GM10847 (cell line): Measurements from ENCODE around the gene DGKQ.

Experiments used
- POLR2A ChIP-seq: IDR thresholded peaks from 2 replicates; pipeline ENCODE4 v1.6.1; 2011; ENCODE audit not compliant: insufficient read length; ENCODE audit errors: extremely low read depth

Gene DGKQ

GRCh38 chr4:973431-974397 lies at the start of gene DGKQ:
Gene DGKQ, minus strand, starts transcription at chr4:973569. Its CDS starts 87 bp downstream, at chr4:973482.
- TF ChIP-seq POLR2A, result peak; percentile 39

DNA sequence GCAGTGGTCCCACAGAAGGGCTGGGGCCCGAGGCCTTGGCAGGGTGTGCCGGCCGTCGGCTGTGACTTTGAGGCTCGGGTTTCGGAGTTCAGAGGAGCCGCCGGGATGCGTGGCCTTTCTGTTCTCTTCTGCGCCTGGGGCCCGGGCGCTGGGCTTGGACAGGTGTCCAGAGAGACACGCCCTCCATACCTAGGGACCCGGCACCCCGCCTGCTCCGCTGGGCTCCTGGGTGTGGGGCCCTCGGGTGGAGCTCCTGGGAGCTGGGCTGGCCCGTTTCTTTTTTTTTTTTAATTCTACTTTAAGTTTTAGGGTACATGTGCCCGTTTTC lies 49.3 kb upstream of the DGKQ start:
- no peak for TF ChIP-seq POLR2A

GRCh38 chr4:1022051-1022738 lies 48.8 kb upstream of the DGKQ start:
- TF ChIP-seq POLR2A, result no peak

GRCh38 chr4:1021386-1022050 lies 48.1 kb upstream of the DGKQ start:
- TF ChIP-seq POLR2A, result no peak

GRCh38 chr4:1019729-1020470 lies 46.5 kb upstream of the DGKQ start:
- TF ChIP-seq POLR2A, result no peak

DNA sequence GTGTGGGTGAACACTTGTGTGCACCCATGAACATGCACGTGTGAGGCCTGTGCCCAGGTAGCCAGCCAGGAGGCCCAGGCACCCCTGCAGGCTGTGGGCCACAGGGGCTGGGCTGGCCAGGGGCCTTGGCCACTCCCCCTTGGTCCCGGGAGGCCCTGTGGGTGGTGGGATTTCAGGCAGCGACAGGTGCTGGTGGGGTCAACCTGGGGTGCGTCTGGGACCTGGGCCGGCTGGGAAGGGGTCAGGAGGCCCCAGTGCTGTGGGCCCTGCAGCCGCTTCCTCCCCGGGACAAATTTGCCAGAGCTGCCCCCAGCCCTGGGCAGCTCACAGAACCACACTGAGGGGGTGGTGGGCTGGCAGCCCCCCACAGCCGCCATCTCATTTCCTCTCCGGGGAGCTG lies 46.0 kb upstream of the DGKQ start:
- TF ChIP-seq POLR2A, result no peak

DNA sequence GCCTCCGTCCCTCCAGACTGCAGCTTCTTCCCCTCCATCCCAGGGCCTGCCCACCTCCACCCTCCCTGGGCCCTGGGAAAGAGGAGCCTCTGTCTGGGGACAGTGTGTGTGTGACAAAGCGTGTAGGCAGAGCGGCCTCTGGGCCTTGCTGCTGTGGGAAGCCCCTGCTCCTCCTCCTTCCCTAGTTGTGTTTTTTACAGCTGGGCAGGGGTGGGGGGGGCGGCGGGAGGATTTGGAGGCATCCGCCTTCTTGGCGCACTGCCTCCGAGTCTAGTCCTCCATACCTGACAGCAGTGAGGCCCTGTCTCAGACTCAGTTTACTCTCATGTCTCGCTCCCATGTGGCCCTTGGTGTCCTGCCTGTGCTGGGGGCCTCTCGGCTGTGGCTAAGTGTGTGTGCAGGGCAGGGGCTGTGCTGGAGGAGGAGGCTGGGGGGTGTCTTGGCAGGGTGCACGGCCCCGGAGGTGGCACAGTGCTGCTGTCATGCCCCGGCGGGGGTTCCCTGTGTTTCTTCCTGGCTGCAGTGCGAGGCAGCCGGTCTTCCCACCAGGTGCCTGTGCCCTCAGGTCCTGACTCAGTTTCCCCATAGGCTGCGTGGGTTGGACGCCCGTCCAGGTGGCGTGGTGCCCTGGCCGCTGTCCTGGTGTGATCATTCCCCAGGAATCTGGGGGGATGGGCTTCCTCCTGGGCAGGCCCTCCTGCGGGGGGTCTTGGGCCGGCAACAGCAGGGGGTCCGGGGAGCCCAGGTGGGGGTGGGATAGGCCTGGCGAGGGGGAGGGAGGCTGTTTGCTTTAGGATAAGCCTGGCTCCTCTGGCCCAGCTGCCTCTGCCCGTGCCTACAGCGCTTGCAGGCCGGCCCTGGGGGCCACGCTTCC lies 45.0 kb upstream of the DGKQ start:
- no peak for TF ChIP-seq POLR2A

GRCh38 chr4:1017706-1018105 lies 44.3 kb upstream of the DGKQ start:
- no peak for TF ChIP-seq POLR2A

GRCh38 chr4:1017211-1017610 lies 43.8 kb upstream of the DGKQ start:
- TF ChIP-seq POLR2A, result no peak

DNA sequence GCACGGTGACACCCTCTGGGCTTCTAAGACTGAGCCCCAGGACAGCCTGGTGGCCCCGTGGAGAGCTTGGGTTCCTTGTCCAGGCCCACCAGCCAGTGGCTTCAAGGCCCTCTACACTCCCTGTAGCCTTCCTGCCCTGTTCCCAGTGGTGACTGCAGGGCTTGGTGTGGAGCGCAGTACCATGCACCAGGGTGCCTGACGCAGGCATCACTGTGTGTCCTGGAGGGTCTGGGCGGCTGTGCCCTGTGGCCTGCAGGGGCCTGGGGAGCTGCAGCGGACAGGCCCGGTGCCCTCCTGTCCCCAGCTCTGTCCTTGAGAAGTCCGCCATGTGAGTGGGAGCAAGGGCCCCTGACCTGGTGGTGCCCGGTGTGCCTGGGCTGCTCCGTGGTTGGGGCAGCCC lies 42.4 kb upstream of the DGKQ start:
- TF ChIP-seq POLR2A, result no peak

GRCh38 chr4:1015179-1015578 lies 41.8 kb upstream of the DGKQ start:
- TF ChIP-seq POLR2A, result no peak

DNA sequence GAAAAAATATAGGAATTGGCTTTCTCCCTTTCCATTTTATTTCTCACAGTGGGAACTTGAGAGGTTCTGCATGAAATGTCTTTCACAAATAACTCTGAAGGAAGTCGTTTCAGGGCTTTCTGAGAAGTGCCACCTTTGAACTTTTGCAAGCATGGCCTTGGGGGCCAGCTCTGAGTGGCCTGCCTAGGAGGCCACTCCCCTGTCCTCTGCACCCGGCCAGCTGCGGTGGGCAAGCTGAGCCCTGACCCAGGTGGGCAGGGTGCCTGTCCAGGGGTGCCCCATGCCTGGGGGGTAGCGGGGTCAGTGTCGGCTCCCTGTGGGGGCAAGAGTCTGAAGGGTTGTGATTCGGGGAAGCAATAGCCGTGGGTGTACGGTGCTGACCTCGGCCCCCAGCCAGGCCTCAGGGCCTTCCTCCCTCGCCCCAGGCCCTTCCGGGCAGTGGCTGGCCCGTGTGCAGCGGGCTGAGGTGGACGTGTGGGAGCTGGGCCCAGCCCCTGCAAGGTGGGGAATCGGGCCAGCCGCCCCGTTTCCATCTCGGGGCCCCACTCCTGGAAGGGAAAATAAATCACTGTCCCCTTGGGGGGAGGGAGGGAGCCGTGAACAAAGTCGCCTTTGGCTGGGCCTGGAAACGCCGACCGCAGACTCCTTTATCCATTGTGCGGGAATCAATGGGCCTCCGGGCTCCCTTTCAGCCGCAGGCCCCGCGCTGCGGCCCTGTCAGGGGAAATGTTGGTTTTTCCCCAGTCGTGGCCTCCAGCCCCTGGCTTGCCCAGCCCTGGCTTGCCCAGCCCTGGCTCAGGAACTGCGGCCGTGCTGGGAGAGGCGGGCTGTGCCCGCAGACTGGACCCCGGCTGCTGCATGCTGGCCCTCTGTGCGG lies 41.2 kb upstream of the DGKQ start:
- no peak for TF ChIP-seq POLR2A
